Kidney (tissue), 14 donors: ENCODE measurements around the gene GJB1. TPM values are rescaled to one million over a fixed set of nuclear protein-coding genes. Genes with fewer than 3 reads are reported as not detected.

Experiments used
- DNase-seq, 5 donors: peaks; one replicate each; pipeline ENCODE4 v3.0.0-alpha.2; 2013 to 2020
- FAIRE-seq: peaks from 2 replicates; lab custom pipeline; 2012; peaks lifted over from hg19 to GRCh38; lab: Jason Lieb, UNC
- H3K27ac ChIP-seq, 2 donors: one replicate each; pipeline ENCODE4 v1.7.0; 2013; ENCODE audit warnings: low read depth in 2 of 2, low read length in 2 of 2, inconsistent platforms in 1 of 2
- H3K27me3 ChIP-seq: one replicate; pipeline ENCODE4 v1.7.1; 2013; ENCODE audit warnings: low read length, inconsistent platforms; ENCODE audit not compliant: control insufficient read depth, insufficient read depth
- H3K36me3 ChIP-seq, 3 donors: one replicate each; pipeline versions ENCODE4 v1.7.0 to v1.7.1; 2013; ENCODE audit warnings: low read length in 3 of 3, control low read depth in 1 of 3, inconsistent platforms in 1 of 3; ENCODE audit not compliant: insufficient read depth in 3 of 3, control insufficient read depth in 2 of 3
- H3K4me1 ChIP-seq, 3 donors: one replicate each; pipeline versions ENCODE4 v1.7.0 to v1.7.1; 2013; ENCODE audit warnings: low read length in 3 of 3, inconsistent platforms in 1 of 3, low read depth in 1 of 3; ENCODE audit not compliant: control insufficient read depth in 2 of 3, insufficient read depth in 2 of 3
- H3K4me3 ChIP-seq, 3 donors: one replicate each; pipeline versions ENCODE4 v1.7.0 to v1.8.1; 2013; ENCODE audit warnings: low read length in 3 of 3, control low read depth in 1 of 3, inconsistent platforms in 1 of 3
- H3K9ac ChIP-seq, 3 donors: one replicate each; pipeline versions ENCODE4 v1.7.0 to v1.7.1; 2013; ENCODE audit warnings: low read length in 3 of 3, control low read depth in 1 of 3, inconsistent platforms in 1 of 3
- H3K9me3 ChIP-seq, 3 donors: one replicate each; pipeline versions ENCODE4 v1.7.0 to v1.7.1; 2013; ENCODE audit warnings: low read length in 3 of 3, control low read depth in 1 of 3, inconsistent platforms in 1 of 3; ENCODE audit not compliant: control insufficient read depth in 2 of 3, insufficient read depth in 1 of 3
- CTCF ChIP-seq: IDR thresholded peaks from 3 replicates; pipeline ENCODE4 v1.5.1; 2012; ENCODE audit warnings: mild to moderate bottlenecking, moderate library complexity, borderline replicate concordance; ENCODE audit not compliant: insufficient read depth; ENCODE audit errors: extremely low read depth
- intact Hi-C: fragments of 100-400 bp; cut with DNase I; formaldehyde crosslinking; loops from one replicate; pipeline ENCODE4 v1.11.1; 2022
- polyA plus RNA-seq: library from polyadenylated mRNA; stranded (reverse); fragments of 350-450 nt; fragmentation: Illumina TruSeq; extraction: RNeasy Lipid Tissue Mini Kit (QIAGEN cat#74804); gene quantifications from one replicate; pipeline ENCODE4 v1.2.3, GENCODE V29; 2014; ENCODE audit warnings: low read depth, low replicate concordance; ENCODE audit not compliant: insufficient read depth
- total RNA-seq: library from RNA; stranded (reverse); fragmentation: NEBNext Ultra II Directional; extraction: Animal tissue kit (Norgen Biotek cat#: 25700); gene quantifications from one replicate; pipeline ENCODE4 v1.2.1, GENCODE V29; 2021
- donor health status: control.
- donor health status: control.
- donor health status: control.
- donor health status: control.
- donor health status: control.
- donor health status: DM: yes; HTN: yes; CAD: no.
- donor health status: Normal renal cell carcinoma (clear cell type).

Gene GJB1
- total and polyA plus RNA-seq, 2 donors from 2014 or later = 22.4 to 59.0 TPM

- Histone ChIP-seq H3K4me3 (no peak overlapping the region), H3K9me3 (no peaks in the 10 kb centered on the region), H3K9ac (no peak overlapping the region), H3K27me3 (no peaks in the 10 kb centered on the region), H3K27ac (no peak overlapping the region), H3K4me1 (peaks cover 0 to 4% (median 4%) of the 10 kb centered on the region in 3 donors), H3K36me3 (no peaks in the 10 kb centered on the region)
- intact Hi-C loops = no loop called here
- no peak for TF ChIP-seq CTCF
- FAIRE-seq (no peak), DNase-seq (peak in 4 of 5 donors; percentile 34 to 85 (median 60))
Observed at GRCh38 chrX:71183341-71183740, 39.7 kb upstream of the GJB1 start.

GRCh38 chrX:71184092-71184491, 38.9 kb upstream of the GJB1 start:
- no peak for FAIRE-seq
- no peaks in the 10 kb centered on the region for H3K27me3 ChIP-seq
- H3K9me3 ChIP-seq = no peaks in the 10 kb centered on the region
- no peaks in the 10 kb centered on the region for H3K36me3 ChIP-seq
- no peak overlapping the region for H3K9ac ChIP-seq
- intact Hi-C loops = no loop called here
- no peak overlapping the region for H3K4me3 ChIP-seq
- H3K27ac ChIP-seq = no peak overlapping the region
- DNase-seq = no peak
- TF ChIP-seq CTCF = no peak
- H3K4me1 ChIP-seq = peaks cover 0 to 4% (median 4%) of the 10 kb centered on the region in 3 donors

GRCh38 chrX:71184803-71185495, 38.1 kb upstream of the GJB1 start:
- TF ChIP-seq CTCF = no peak
- no peak overlapping the region for H3K9ac ChIP-seq
- no peak overlapping the region for H3K4me3 ChIP-seq
- no peaks in the 10 kb centered on the region for H3K36me3 ChIP-seq
- H3K27ac ChIP-seq = no peak overlapping the region
- no peak for FAIRE-seq
- DNase-seq = no peak
- intact Hi-C loops = no loop called here
- H3K9me3 ChIP-seq = no peaks in the 10 kb centered on the region
- no peaks in the 10 kb centered on the region for H3K27me3 ChIP-seq
- peaks cover 0 to 4% (median 4%) of the 10 kb centered on the region in 3 donors for H3K4me1 ChIP-seq
